Caco-2 (cell line): ENCODE data around the gene ANGPTL3. TPM values are rescaled to one million over a fixed set of nuclear protein-coding genes. Genes with fewer than 3 reads are reported as not detected.

Experiments used
- BruUV-seq: library from RNA; stranded (reverse); fragments of 400-500 nt; replicated peaks from 2 replicates; lab custom pipeline; 2021; lab: Mats Ljungman, UMichigan
- CTCF ChIA-PET: fragments of 300-600 bp; sonication (Branson Sonifier 250); formaldehyde crosslinking; loops from one replicate; lab custom pipeline; 2022; ENCODE audit warnings: antibody characterized with exemption; lab: Charles Lee
- POLR2A ChIA-PET: fragments of 300-600 bp; sonication (Branson Sonifier 250); formaldehyde crosslinking; loops from one replicate; lab custom pipeline; 2022; ENCODE audit warnings: antibody characterized with exemption; lab: Charles Lee
- DNase-seq, 2 experiments: peaks; one replicate each; pipeline versions ENCODE4 v3.0.0 to v3.0.0-alpha.2; 2020 to 2022
- H3K27me3 ChIP-seq: replicated peaks from 2 replicates; pipeline ENCODE4 v1.6.0; 2011; ENCODE audit warnings: low read length; ENCODE audit not compliant: control insufficient read depth, insufficient read depth
- H3K36me3 ChIP-seq: 2 replicates; pipeline ENCODE4 v1.5.1; 2011; ENCODE audit warnings: low read length; ENCODE audit not compliant: control insufficient read depth, insufficient read depth
- H3K4me1 ChIP-seq: fragments of 250-450 bp; sonication (Bioruptor Pico); 2 replicates; pipeline ENCODE4 v1.5.1; 2020; ENCODE audit warnings: mild to moderate bottlenecking
- H3K4me3 ChIP-seq: 2 replicates; pipeline ENCODE4 v1.5.1; 2011; ENCODE audit warnings: low read depth, mild to moderate bottlenecking, control low read depth, low read length
- H3K9me3 ChIP-seq: fragments of 250-450 bp; sonication (Bioruptor Pico); 2 replicates; pipeline ENCODE4 v1.5.1; 2020; ENCODE audit warnings: mild to moderate bottlenecking, moderate library complexity
- H3K27ac Mint-ChIP-seq: one replicate; pipeline ENCODE4 v1.8.0; 2022; ENCODE audit warnings: mixed read lengths; ENCODE audit not compliant: unreplicated experiment
- H3K27me3 Mint-ChIP-seq: one replicate; pipeline ENCODE4 v1.8.0; 2022; ENCODE audit warnings: mixed read lengths; ENCODE audit not compliant: insufficient read depth, unreplicated experiment
- H3K36me3 Mint-ChIP-seq: one replicate; pipeline ENCODE4 v1.8.0; 2022; ENCODE audit warnings: mild to moderate bottlenecking, mixed read lengths; ENCODE audit not compliant: insufficient read depth, unreplicated experiment
- H3K4me1 Mint-ChIP-seq: one replicate; pipeline ENCODE4 v1.8.0; 2022; ENCODE audit warnings: low read depth, mixed read lengths; ENCODE audit not compliant: unreplicated experiment
- H3K4me3 Mint-ChIP-seq: one replicate; pipeline ENCODE4 v1.8.0; 2022; ENCODE audit warnings: mild to moderate bottlenecking, moderate library complexity, mixed read lengths; ENCODE audit not compliant: unreplicated experiment
- H3K9me3 Mint-ChIP-seq: one replicate; pipeline ENCODE4 v1.8.0; 2022; ENCODE audit warnings: mixed read lengths; ENCODE audit not compliant: unreplicated experiment
- intact Hi-C: fragments of 100-400 bp; cut with micrococcal nuclease; formaldehyde crosslinking; loops from one replicate; pipeline ENCODE4 v1.10.0; 2022; ENCODE audit not compliant: unreplicated experiment
- total RNA-seq: library from RNA; stranded (reverse); gene quantifications from 2 replicates; pipeline ENCODE4 v1.2.3, GENCODE V29; 2022
- TF ChIP-seq, protein P1 (sequence below), 2 experiments: fragments of 200-600 bp in 1 of 2; IDR thresholded peaks; 1 replicate in 1 of 2; 2 replicates in 1 of 2; pipeline versions ENCODE4 v1.5.1 to v1.8.0; 2011 to 2022; ENCODE audit warnings: antibody characterized with exemption in 1 of 2, control low read depth in 1 of 2, inconsistent platforms in 1 of 2, low read depth in 1 of 2, low read length in 1 of 2, mild to moderate bottlenecking in 1 of 2, moderate library complexity in 1 of 2; ENCODE audit not compliant: insufficient read depth in 1 of 2, severe bottlenecking in 1 of 2, unreplicated experiment in 1 of 2

ANGPTL3 gene
- total RNA-seq, 1 experiment from 2014 or later, result 0.86 TPM

- Histone ChIP-seq H3K9me3 (no peaks in the 10 kb centered on the region), H3K36me3 (no peaks in the 10 kb centered on the region), H3K4me1 (no peaks in the 10 kb centered on the region), H3K27me3 (no peaks in the 10 kb centered on the region), H3K4me3 (no peak overlapping the region)
- Mint-ChIP-seq H3K27ac (no peak overlapping the region), H3K36me3 (no peaks in the 10 kb centered on the region), H3K9me3 (no peaks in the 10 kb centered on the region), H3K4me1 (no peaks in the 10 kb centered on the region), H3K27me3 (no peaks in the 10 kb centered on the region), H3K4me3 (no peak overlapping the region)
- no peak for DNase-seq
- ChIA-PET POLR2A (no interaction called here), CTCF (no interaction called here)
- TF ChIP-seq, protein P1, sequence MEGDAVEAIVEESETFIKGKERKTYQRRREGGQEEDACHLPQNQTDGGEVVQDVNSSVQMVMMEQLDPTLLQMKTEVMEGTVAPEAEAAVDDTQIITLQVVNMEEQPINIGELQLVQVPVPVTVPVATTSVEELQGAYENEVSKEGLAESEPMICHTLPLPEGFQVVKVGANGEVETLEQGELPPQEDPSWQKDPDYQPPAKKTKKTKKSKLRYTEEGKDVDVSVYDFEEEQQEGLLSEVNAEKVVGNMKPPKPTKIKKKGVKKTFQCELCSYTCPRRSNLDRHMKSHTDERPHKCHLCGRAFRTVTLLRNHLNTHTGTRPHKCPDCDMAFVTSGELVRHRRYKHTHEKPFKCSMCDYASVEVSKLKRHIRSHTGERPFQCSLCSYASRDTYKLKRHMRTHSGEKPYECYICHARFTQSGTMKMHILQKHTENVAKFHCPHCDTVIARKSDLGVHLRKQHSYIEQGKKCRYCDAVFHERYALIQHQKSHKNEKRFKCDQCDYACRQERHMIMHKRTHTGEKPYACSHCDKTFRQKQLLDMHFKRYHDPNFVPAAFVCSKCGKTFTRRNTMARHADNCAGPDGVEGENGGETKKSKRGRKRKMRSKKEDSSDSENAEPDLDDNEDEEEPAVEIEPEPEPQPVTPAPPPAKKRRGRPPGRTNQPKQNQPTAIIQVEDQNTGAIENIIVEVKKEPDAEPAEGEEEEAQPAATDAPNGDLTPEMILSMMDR (IDR thresholded peaks at IDR 0.05; ENCODE audit: insufficient read depth in 1 of 2, low read depth in 1 of 2, low read length in 1 of 2, severe bottlenecking in 1 of 2, unreplicated experiment in 1 of 2), result no peak
- intact Hi-C loops, result no loop called here
- BruUV-seq, result no TSS peak
Measured at GRCh38 chr1:62654744-62655143, 57.4 kb downstream of the ANGPTL3 start.

Other genes with a start within 250 kb of the ANGPTL3 start
- 35.0 and 39.3 TPM in 2 replicates for gene USP1, start 160.5 kb upstream of the ANGPTL3 start, total RNA-seq
- gene DOCK7, start 90.9 kb downstream of the ANGPTL3 start, total RNA-seq, result 43.6 and 48.9 TPM in 2 replicates
- 6.8 and 7.4 TPM in 2 replicates for gene ATG4C, start 186.6 kb downstream of the ANGPTL3 start, total RNA-seq